Lower lobe of right lung (tissue), 2 donors: ENCODE data around the gene VPS8. TPM values are rescaled to one million over a fixed set of nuclear protein-coding genes. Genes with fewer than 3 reads are reported as not detected.

ENCODE experiments used
- ATAC-seq, 2 donors: fragments of 200-7000 bp; cut with Tn5 transposase; one replicate each; pipeline ENCODE4 v1.9.1; 2020 to 2022; ENCODE audit warnings: mild to moderate bottlenecking in 2 of 2, moderate library complexity in 2 of 2
- DNase-seq: peaks from one replicate; pipeline ENCODE4 v3.0.0-alpha.2; 2020
- H3K27ac ChIP-seq: fragments of 200-600 bp; one replicate; pipeline ENCODE4 v1.8.0; 2022
- H3K27me3 ChIP-seq: fragments of 200-600 bp; one replicate; pipeline ENCODE4 v1.8.0; 2022; ENCODE audit warnings: low read depth
- H3K36me3 ChIP-seq: fragments of 200-600 bp; one replicate; pipeline ENCODE4 v1.8.0; 2022; ENCODE audit warnings: mild to moderate bottlenecking
- H3K4me1 ChIP-seq: fragments of 200-600 bp; one replicate; pipeline ENCODE4 v1.8.0; 2022
- H3K4me3 ChIP-seq: fragments of 200-600 bp; one replicate; pipeline ENCODE4 v1.8.0; 2022; ENCODE audit warnings: mild to moderate bottlenecking
- H3K9me3 ChIP-seq: fragments of 200-600 bp; one replicate; pipeline ENCODE4 v1.8.0; 2022
- intact Hi-C: fragments of 100-400 bp; cut with DNase I; formaldehyde crosslinking; loops from one replicate; pipeline ENCODE4 v1.11.0; 2022
- long read RNA-seq: library from polyadenylated mRNA; unstranded; transcript quantifications from one replicate; pipeline ENCODE4 v2.0.0, GENCODE V29; 2021
- total RNA-seq: library from RNA; stranded (reverse); fragmentation: NEBNext Ultra II Directional; extraction: Animal tissue kit (Norgen Biotek cat#: 25700); gene quantifications from one replicate; pipeline ENCODE4 v1.2.1, GENCODE V29; 2021
- TF ChIP-seq, protein P1 (sequence below): fragments of 200-600 bp; IDR thresholded peaks from one replicate; pipeline ENCODE4 v1.8.0; 2022; ENCODE audit warnings: antibody characterized with exemption, mild to moderate bottlenecking
- donor health status: DM: no; HTN: yes; CAD: no; lungs with severe emphysema.

Gene VPS8, protein sequence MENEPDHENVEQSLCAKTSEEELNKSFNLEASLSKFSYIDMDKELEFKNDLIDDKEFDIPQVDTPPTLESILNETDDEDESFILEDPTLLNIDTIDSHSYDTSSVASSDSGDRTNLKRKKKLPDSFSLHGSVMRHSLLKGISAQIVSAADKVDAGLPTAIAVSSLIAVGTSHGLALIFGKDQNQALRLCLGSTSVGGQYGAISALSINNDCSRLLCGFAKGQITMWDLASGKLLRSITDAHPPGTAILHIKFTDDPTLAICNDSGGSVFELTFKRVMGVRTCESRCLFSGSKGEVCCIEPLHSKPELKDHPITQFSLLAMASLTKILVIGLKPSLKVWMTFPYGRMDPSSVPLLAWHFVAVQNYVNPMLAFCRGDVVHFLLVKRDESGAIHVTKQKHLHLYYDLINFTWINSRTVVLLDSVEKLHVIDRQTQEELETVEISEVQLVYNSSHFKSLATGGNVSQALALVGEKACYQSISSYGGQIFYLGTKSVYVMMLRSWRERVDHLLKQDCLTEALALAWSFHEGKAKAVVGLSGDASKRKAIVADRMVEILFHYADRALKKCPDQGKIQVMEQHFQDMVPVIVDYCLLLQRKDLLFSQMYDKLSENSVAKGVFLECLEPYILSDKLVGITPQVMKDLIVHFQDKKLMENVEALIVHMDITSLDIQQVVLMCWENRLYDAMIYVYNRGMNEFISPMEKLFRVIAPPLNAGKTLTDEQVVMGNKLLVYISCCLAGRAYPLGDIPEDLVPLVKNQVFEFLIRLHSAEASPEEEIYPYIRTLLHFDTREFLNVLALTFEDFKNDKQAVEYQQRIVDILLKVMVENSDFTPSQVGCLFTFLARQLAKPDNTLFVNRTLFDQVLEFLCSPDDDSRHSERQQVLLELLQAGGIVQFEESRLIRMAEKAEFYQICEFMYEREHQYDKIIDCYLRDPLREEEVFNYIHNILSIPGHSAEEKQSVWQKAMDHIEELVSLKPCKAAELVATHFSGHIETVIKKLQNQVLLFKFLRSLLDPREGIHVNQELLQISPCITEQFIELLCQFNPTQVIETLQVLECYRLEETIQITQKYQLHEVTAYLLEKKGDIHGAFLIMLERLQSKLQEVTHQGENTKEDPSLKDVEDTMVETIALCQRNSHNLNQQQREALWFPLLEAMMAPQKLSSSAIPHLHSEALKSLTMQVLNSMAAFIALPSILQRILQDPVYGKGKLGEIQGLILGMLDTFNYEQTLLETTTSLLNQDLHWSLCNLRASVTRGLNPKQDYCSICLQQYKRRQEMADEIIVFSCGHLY (N-terminal part only)
- total RNA-seq = 84.7 TPM
- long read RNA-seq, full-length matches to known transcripts = 15 of 45 reads
- long read RNA-seq, partial matches to known transcripts = 6 of 45 reads
- long read RNA-seq, other reads (novel, unspliced or antisense) = 24 of 45 reads

DNA sequence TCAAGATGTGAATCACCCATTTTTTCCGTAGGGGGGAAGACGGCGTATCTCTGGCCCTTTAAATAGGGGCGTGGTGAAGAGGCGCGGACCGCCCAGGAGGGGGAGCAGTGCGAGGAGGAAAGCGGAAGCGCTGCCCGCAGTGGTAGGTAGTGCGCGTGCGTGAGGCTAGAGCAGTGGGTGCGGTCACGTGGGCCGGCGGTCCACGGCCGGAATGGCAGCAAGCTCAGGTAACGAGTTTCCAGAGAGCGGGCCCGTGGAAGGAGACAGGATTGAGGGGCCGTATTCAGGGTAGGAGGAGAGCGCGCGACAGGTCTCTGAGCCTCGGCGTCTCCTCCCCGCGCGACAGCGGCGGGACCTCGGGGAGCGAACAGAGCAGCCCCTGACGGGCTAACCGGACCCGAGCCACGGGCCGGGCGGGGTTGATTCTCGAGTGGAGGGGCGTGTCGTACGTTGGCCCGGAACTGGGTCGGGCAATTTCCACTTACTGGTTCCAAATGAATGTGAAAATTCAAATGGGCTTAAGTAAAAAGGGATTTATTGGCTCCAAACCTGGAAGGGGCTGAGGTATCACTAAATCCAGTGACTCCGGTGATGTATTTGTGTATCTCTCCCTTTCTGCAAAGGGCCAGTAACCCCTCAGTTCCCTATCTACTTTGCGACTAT lies at the start of gene VPS8:
TSS of gene VPS8 (plus strand) at position 168 of the 663 bp plus-strand sequence. CDS start 12,467 bp downstream, outside the sequence.
- DNase-seq = peak; percentile 98
- peaks cover 10% of the 10 kb centered on the region for H3K36me3 ChIP-seq
- no peaks in the 10 kb centered on the region for H3K9me3 ChIP-seq
- intact Hi-C loops = no loop called here
- H3K4me3 ChIP-seq = peak within 1 kb of the TSS; percentile 92
- H3K4me1 ChIP-seq = peaks cover 23% of the 10 kb centered on the region
- H3K27ac ChIP-seq = peak within 1 kb of the TSS; percentile 86
- ATAC-seq = peak; percentile 99
- no peaks in the 10 kb centered on the region for H3K27me3 ChIP-seq
- TF ChIP-seq, protein P1, sequence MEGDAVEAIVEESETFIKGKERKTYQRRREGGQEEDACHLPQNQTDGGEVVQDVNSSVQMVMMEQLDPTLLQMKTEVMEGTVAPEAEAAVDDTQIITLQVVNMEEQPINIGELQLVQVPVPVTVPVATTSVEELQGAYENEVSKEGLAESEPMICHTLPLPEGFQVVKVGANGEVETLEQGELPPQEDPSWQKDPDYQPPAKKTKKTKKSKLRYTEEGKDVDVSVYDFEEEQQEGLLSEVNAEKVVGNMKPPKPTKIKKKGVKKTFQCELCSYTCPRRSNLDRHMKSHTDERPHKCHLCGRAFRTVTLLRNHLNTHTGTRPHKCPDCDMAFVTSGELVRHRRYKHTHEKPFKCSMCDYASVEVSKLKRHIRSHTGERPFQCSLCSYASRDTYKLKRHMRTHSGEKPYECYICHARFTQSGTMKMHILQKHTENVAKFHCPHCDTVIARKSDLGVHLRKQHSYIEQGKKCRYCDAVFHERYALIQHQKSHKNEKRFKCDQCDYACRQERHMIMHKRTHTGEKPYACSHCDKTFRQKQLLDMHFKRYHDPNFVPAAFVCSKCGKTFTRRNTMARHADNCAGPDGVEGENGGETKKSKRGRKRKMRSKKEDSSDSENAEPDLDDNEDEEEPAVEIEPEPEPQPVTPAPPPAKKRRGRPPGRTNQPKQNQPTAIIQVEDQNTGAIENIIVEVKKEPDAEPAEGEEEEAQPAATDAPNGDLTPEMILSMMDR = peak; percentile 59

DNA sequence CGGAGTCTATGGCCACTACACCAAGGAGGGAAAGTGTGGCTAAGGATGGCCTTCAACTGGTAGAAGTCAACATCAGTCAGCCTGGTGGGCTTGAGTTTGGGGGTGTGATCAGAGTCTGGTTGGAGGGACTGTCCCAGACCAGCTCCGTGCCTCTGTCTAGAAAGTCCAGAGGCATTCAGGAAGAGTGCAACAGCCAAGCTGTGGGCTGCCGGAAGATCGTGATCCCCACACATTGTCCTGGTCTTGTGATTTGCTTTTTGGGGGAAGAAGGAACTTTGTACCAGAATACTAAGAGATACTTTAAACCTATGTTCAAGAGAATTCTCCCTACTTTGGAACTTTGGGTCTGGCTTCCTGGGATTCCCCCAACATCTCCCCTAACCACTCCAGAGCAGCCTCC lies 47.8 kb upstream of the VPS8 start:
- no peaks in the 10 kb centered on the region for H3K9me3 ChIP-seq
- H3K4me1 ChIP-seq = no peaks in the 10 kb centered on the region
- no peaks in the 10 kb centered on the region for H3K36me3 ChIP-seq
- DNase-seq = no peak
- no peak overlapping the region for H3K27ac ChIP-seq
- intact Hi-C loops = no loop called here
- no peak for ATAC-seq
- H3K4me3 ChIP-seq = no peak overlapping the region
- TF ChIP-seq, protein P1 = no peak
- H3K27me3 ChIP-seq = no peaks in the 10 kb centered on the region

DNA sequence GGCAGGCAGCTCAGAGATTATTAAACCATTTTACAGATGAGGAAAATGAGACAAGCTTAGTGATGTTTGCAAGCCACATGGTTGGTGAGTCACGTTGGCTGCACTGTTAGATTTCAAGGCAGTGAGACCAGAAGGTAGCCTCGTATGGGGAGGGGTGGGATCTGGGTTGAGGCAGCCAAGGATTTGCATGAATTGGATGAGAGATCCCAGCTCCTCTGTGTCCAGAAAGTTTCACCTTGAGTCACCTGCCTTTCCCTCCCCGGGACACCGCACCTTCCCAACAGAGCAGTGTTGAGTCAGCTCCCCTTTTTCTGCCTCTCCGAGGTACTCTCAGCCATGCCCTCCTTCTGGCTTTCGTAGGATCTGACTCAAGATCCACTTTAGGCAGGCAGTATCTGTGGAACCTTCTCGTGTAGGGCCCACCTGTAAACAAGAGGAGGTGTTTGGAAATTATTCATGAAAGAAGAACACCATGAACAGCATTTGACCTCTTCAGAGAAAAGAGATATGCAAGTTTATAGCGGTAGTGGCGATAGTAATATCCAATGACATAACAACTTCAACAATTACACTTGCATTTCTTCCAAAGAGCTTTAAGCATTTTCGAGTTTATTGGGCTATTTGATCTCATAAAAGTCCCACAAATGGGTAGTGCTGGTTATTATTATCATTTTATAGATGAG lies 46.8 kb upstream of the VPS8 start:
- Histone ChIP-seq H3K27me3 (no peaks in the 10 kb centered on the region), H3K27ac (no peak overlapping the region), H3K4me1 (no peaks in the 10 kb centered on the region), H3K36me3 (no peaks in the 10 kb centered on the region), H3K4me3 (no peak overlapping the region), H3K9me3 (no peaks in the 10 kb centered on the region)
- intact Hi-C loops = no loop called here
- DNase-seq (no peak), ATAC-seq (no peak)
- TF ChIP-seq, protein P1 = no peak

DNA sequence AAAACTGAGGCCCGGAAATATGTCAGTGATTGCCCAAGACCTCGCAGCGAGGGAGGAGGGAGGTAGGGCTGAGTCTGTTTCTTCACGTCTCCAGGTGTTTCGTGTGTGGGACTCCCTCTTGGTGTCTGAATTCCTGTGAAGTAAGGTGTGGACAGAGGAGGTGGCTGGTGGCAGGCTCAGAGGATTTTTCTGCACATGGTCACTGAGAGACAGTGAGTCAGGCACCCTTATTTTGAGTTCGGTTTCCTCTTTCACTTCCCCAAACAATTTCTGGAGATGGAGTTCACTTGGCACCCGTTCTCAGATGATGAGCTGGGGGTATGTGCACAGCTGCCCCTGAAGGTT lies 46.3 kb upstream of the VPS8 start:
- no peak overlapping the region for H3K4me3 ChIP-seq
- DNase-seq = no peak
- no peak overlapping the region for H3K27ac ChIP-seq
- peak; percentile 29 to 35 for ATAC-seq
- no peaks in the 10 kb centered on the region for H3K9me3 ChIP-seq
- no peaks in the 10 kb centered on the region for H3K36me3 ChIP-seq
- no peaks in the 10 kb centered on the region for H3K27me3 ChIP-seq
- no peaks in the 10 kb centered on the region for H3K4me1 ChIP-seq
- TF ChIP-seq, protein P1 = no peak
- intact Hi-C loops = no loop called here
